Testis (tissue), 3 donors: ENCODE results near the gene OPTN. TPM values are rescaled to one million over a fixed set of nuclear protein-coding genes. Genes with fewer than 3 reads are reported as not detected.

ENCODE experiments used
- DNase-seq: peaks from one replicate; pipeline ENCODE4 v3.0.0-alpha.2; 2019
- H3K27ac ChIP-seq, 2 donors: fragments of 200-600 bp; sonication (generic); one replicate each; pipeline ENCODE4 v1.5.1; 2019
- H3K27me3 ChIP-seq: fragments of 200-600 bp; sonication (generic); one replicate; pipeline ENCODE4 v1.5.1; 2019
- H3K36me3 ChIP-seq: fragments of 200-600 bp; sonication (generic); one replicate; pipeline ENCODE4 v1.5.1; 2017; ENCODE audit warnings: low read depth; ENCODE audit errors: missing control alignments
- H3K4me1 ChIP-seq: fragments of 200-600 bp; sonication (generic); one replicate; pipeline ENCODE4 v1.5.1; 2019
- H3K4me3 ChIP-seq, 2 donors: fragments of 200-600 bp; sonication (generic); one replicate each; pipeline ENCODE4 v1.5.1; 2017 to 2019
- H3K9me3 ChIP-seq: fragments of 200-600 bp; sonication (generic); one replicate; pipeline ENCODE4 v1.5.1; 2017
- POLR2A ChIP-seq: fragments of 450-650 bp; IDR thresholded peaks from one replicate; pipeline ENCODE4 v1.6.1; 2017; ENCODE audit warnings: antibody characterized with exemption, mild to moderate bottlenecking, moderate library complexity
- WGBS, 2 donors: methylation state at CpG; one replicate each; pipeline ENCODE4 v1.1.5; 2018; 5-methylcytosine and 5-hydroxymethylcytosine counted together
- intact Hi-C: fragments of 100-400 bp; cut with DNase I; formaldehyde crosslinking; loops from one replicate; pipeline ENCODE4 v1.15.1; 2023; ENCODE audit warnings: low total_unique reads
- polyA plus RNA-seq: library from polyadenylated mRNA; stranded (reverse); fragments of 350-450 nt; fragmentation: Illumina TruSeq; extraction: RNeasy Lipid Tissue Mini Kit (QIAGEN cat#74804); gene quantifications from one replicate; pipeline ENCODE4 v1.2.3, GENCODE V29; 2014; ENCODE audit warnings: low read depth, low replicate concordance; ENCODE audit not compliant: insufficient read depth
- total RNA-seq, 2 donors: library from RNA; depleted of rRNA; stranded (reverse); fragments of >200 nt; gene quantifications; one replicate each; pipeline ENCODE4 v1.2.3, GENCODE V29; 2016
- TF ChIP-seq, protein P1 (sequence below), 3 experiments: fragments of 450-650 bp in 2 of 3; fragments of 200-600 bp in 1 of 3; sonication (generic) in 1 of 3; IDR thresholded peaks; one replicate each; pipeline ENCODE4 v1.5.1; 2016 to 2019; ENCODE audit warnings: antibody characterized with exemption in 3 of 3, mild to moderate bottlenecking in 2 of 3, moderate library complexity in 1 of 3

The OPTN gene
- total and polyA plus RNA-seq, 3 donors from 2014 or later = 87.5 to 130 (median 109) TPM

- Histone ChIP-seq H3K4me3 (no peak overlapping the region), H3K9me3 (no peaks in the 10 kb centered on the region), H3K27ac (no peak overlapping the region), H3K36me3 (no peaks in the 10 kb centered on the region), H3K27me3 (no peaks in the 10 kb centered on the region), H3K4me1 (no peaks in the 10 kb centered on the region)
- peak; percentile 43 for DNase-seq
- WGBS, 2 donors = 75 to 82% methylated on average over 7 of the region's 7 CpGs
- intact Hi-C loops = no loop called here
- TF ChIP-seq POLR2A = no peak
- TF ChIP-seq, protein P1, sequence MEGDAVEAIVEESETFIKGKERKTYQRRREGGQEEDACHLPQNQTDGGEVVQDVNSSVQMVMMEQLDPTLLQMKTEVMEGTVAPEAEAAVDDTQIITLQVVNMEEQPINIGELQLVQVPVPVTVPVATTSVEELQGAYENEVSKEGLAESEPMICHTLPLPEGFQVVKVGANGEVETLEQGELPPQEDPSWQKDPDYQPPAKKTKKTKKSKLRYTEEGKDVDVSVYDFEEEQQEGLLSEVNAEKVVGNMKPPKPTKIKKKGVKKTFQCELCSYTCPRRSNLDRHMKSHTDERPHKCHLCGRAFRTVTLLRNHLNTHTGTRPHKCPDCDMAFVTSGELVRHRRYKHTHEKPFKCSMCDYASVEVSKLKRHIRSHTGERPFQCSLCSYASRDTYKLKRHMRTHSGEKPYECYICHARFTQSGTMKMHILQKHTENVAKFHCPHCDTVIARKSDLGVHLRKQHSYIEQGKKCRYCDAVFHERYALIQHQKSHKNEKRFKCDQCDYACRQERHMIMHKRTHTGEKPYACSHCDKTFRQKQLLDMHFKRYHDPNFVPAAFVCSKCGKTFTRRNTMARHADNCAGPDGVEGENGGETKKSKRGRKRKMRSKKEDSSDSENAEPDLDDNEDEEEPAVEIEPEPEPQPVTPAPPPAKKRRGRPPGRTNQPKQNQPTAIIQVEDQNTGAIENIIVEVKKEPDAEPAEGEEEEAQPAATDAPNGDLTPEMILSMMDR (IDR thresholded peaks at IDR 0.05) = peak in 2 of 3 experiments; percentile 53 to 54
Measured at GRCh38 chr10:13056456-13057077, 43.4 kb upstream of the OPTN start.

GRCh38 chr10:13062803-13063202, 37.2 kb upstream of the OPTN start:
- Histone ChIP-seq H3K4me1 (no peaks in the 10 kb centered on the region), H3K9me3 (no peaks in the 10 kb centered on the region), H3K27ac (no peak overlapping the region), H3K36me3 (no peaks in the 10 kb centered on the region), H3K4me3 (no peak overlapping the region), H3K27me3 (no peaks in the 10 kb centered on the region)
- TF ChIP-seq, protein P1 (IDR thresholded peaks at IDR 0.05) = no peak
- no peak for TF ChIP-seq POLR2A
- peak; percentile 68 for DNase-seq
- 68 to 80% methylated on average over 5 of the region's 5 CpGs for WGBS, 2 donors
- intact Hi-C loops = no loop called here

DNA sequence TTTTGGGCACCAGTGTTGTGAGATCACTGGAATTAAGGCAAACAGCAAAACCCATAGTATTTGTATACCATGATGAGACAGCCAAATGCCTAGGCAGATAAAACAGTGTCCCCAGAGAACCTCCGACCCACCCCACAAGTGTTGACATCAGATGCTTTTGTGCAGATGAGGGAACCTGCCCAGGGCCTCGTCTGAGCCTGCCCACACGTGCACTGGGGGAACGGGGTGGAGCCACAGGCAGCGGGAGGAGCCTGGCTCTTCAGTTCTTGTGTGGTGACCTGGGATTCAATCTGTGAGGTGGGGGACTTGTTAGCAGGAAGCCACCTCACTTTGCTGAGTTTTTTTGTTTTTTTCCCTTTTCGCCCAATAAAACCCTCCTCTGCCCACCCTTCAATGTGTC, 33.4 kb upstream of the OPTN start:
- DNase-seq = no peak
- no peaks in the 10 kb centered on the region for H3K4me1 ChIP-seq
- intact Hi-C loops = no loop called here
- WGBS, 2 donors = 82% methylated on average over 6 of the region's 6 CpGs
- TF ChIP-seq, protein P1 (IDR thresholded peaks at IDR 0.05) = no peak
- no peak for TF ChIP-seq POLR2A
- H3K4me3 ChIP-seq = no peak overlapping the region
- H3K36me3 ChIP-seq = no peaks in the 10 kb centered on the region
- H3K27me3 ChIP-seq = no peaks in the 10 kb centered on the region
- no peak overlapping the region for H3K27ac ChIP-seq
- no peaks in the 10 kb centered on the region for H3K9me3 ChIP-seq

- H3K9me3 ChIP-seq = no peaks in the 10 kb centered on the region
- H3K4me3 ChIP-seq = no peak overlapping the region
- H3K27me3 ChIP-seq = no peaks in the 10 kb centered on the region
- no peaks in the 10 kb centered on the region for H3K4me1 ChIP-seq
- no peaks in the 10 kb centered on the region for H3K36me3 ChIP-seq
- intact Hi-C loops = no loop called here
- H3K27ac ChIP-seq = no peak overlapping the region
- 82 to 88% methylated on average over 7 of the region's 7 CpGs for WGBS, 2 donors
- DNase-seq = no peak
- TF ChIP-seq, protein P1 (IDR thresholded peaks at IDR 0.05) = no peak
- TF ChIP-seq POLR2A = no peak
Measured at GRCh38 chr10:13067431-13067830, 32.5 kb upstream of the OPTN start.

GRCh38 chr10:13068071-13068470, 31.9 kb upstream of the OPTN start:
- no peak for TF ChIP-seq POLR2A
- TF ChIP-seq, protein P1 (IDR thresholded peaks at IDR 0.05) = no peak
- no peaks in the 10 kb centered on the region for H3K9me3 ChIP-seq
- no peak overlapping the region for H3K27ac ChIP-seq
- H3K4me3 ChIP-seq = no peak overlapping the region
- intact Hi-C loops = no loop called here
- DNase-seq = no peak
- 77 to 92% methylated on average over 5 of the region's 5 CpGs for whole genome bisulfite sequencing, 2 donors
- no peaks in the 10 kb centered on the region for H3K27me3 ChIP-seq
- H3K36me3 ChIP-seq = no peaks in the 10 kb centered on the region
- H3K4me1 ChIP-seq = no peaks in the 10 kb centered on the region
